ENCODE results near the gene OR2T2.
"Not testable (repeated sequence)": the region's sequence is repeated elsewhere in the genome, so short reads cannot be mapped to it uniquely, and the experiment has no call there.

GRCh38 chr1:248431683-248432082, 13.8 kb upstream of the OR2T2 start:
- not testable (repeated sequence) for TF ChIP-seq CTCF (IDR thresholded peaks at IDR 0.05); FOXP1 (CRISPR knock-in tag; IDR thresholded peaks at IDR 0.05; ENCODE audit: borderline replicate concordance); NFYB (CRISPR knock-in tag; conservative IDR thresholded peaks at IDR 0.05; ENCODE audit: low read depth); IRF1 (CRISPR knock-in tag; IDR thresholded peaks at IDR 0.05); ZNF425 (CRISPR knock-in tag; conservative IDR thresholded peaks at IDR 0.05); ATF1 (CRISPR knock-in tag; IDR thresholded peaks at IDR 0.05); ATF2 (CRISPR knock-in tag; IDR thresholded peaks at IDR 0.05; ENCODE audit: borderline replicate concordance, low read depth); ATF3 (CRISPR knock-in tag; conservative IDR thresholded peaks at IDR 0.05); JUN (CRISPR knock-in tag; IDR thresholded peaks at IDR 0.05); NR3C1 (CRISPR knock-in tag; conservative IDR thresholded peaks at IDR 0.05; ENCODE audit: low read depth)
